Left lobe of liver (tissue), 2 donors: ENCODE data around the gene ZNF154. TPM values are rescaled to one million over a fixed set of nuclear protein-coding genes. Genes with fewer than 3 reads are reported as not detected.
A peak's percentile ranks its signal among the peaks of the same experiment; 100 is the strongest.
"Not testable (repeated sequence)": the region's sequence is repeated elsewhere in the genome, so short reads cannot be mapped to it uniquely, and the experiment has no call there.

ENCODE experiments used
- ATAC-seq: fragments of 200-7000 bp; cut with Tn5 transposase; one replicate; pipeline ENCODE4 v1.9.1; 2020; ENCODE audit warnings: mild to moderate bottlenecking, moderate library complexity
- DNase-seq: peaks from one replicate; pipeline ENCODE4 v3.0.0-alpha.2; 2020; ENCODE audit warnings: low spot score
- total RNA-seq: library from RNA; stranded (reverse); gene quantifications from one replicate; pipeline ENCODE4 v1.2.1, GENCODE V29; 2021
- donor health status: DM: no; HTN: no; CAD: no; lungs with moderate emphysema.
- donor health status: DM: no; HTN: yes; CAD: no.

ZNF154 gene
- 0.96 TPM for total RNA-seq

DNA sequence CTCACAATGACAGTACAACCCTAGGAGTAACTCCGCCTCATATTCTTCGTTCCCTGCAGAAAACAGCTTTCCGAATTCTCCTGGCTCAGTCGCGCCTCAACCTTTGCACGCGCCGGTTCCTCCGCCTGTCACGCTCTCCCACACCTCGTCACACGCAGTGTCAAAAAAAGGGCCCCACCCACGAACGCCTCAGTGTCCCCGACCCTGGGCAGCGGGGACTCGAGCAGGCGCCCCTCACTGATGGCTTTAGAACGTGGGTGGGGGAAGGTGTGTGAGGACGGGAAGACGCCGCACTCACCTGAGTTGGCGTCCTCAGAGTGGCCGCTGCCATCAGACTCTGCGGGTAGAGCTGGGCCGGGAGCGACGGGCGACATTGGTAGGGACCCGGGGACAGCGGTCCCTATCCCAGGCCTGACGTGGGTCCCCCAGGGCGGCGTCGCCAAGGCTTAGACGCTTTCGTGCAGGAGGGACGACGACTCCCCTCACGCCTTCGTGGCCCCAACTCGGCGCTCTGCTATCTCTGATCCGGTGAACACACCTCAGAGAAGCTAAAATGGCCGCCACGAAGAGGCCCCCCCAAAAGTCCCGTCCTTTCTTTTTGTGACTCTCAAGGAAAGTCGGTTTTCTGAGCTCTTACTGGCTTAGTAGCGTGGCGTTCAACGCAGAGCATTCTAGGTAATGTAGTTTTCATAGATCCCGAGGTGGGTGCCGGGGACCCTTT lies at the start of gene ZNF154:
Gene ZNF154, minus strand, starts transcription at position 564 of the 721 bp plus-strand sequence. Its CDS starts 233 bp downstream, at position 331.
- peak; percentile 40 for DNase-seq
- peak; percentile 68 for ATAC-seq

DNA sequence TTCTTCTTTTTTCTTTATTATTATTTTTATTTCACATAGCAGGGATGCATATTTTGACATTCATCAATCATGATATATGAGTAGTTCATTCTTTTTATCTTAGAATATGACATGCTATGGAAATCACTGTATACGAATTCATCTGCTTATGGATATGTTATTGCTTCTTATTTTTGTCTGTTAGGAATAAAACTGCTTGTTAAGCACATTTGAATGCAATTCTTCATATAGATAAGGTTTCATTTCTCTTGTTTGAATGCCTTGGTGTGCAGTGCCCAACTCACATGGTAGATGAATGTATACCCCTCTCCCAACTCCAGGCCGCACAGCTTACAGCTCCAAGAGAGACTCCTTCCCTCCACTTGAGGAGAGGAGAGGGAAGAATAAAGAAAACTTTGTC lies 48.9 kb upstream of the ZNF154 start:
- ATAC-seq (no peak), DNase-seq (no peak)

DNA sequence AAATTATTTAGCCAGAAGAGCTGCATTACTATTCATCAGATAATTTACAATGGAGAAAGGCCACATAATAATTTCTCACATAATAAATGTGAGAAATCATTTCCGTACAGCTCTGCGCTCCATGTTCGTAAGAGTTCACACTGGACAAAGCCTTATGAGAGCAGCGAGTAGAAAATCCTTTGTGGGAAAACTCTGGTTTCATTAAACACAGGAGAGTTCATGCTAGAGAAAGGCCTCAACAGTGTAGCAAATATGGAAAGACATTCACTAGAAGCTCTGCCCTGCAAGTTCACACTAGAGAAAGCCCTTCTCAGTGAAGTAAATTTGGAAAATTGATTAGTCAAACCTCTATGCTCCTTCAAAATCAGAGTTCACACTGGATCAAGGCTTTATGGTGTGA lies 46.0 kb upstream of the ZNF154 start:
- ATAC-seq (no peak), DNase-seq (no peak)

DNA sequence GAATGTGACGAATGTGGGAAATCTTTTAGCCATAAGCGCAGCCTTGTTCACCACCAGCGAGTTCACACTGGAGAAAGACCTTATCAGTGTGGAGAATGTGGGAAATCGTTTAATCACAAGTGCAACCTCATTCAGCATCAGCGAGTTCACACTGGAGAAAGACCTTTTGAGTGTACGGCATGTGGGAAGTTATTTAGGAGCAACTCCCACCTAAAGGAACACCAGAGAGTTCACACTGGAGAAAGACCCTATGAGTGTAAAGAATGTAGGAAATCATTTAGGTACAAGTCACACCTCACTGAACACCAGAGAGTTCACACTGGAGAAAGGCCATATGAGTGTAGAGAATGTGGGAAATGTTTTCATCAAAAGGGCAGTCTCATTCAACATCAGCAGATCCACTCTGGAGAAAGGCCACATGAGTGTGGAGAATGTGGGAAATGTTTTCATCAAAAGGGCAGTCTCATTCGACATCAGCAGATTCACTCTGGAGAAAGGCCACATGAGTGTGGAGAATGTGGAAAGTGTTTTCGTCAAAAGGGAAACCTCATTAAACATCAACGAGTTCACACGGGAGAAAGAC lies 45.2 kb upstream of the ZNF154 start:
- no peak for ATAC-seq
- no peak for DNase-seq

DNA sequence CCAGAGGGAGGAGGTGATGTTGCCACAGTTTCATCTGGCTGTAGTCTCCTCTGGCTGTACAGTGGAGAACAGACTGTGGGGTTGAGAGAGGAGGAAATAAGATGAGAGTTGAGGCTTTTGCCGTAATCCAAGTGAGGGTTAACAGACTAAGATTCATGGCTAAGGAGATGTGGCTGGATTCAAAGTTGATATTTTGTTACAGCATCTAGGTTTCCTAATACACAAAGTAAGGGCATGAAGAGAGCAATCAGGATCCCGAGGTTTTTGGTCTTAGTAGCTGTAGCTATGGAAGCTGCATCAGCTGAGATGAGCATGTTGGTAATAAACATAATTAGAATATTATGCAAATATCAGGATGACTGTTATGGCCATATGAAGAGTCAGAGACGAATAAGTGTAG lies 39.0 kb upstream of the ZNF154 start:
- no peak for ATAC-seq
- no peak for DNase-seq

DNA sequence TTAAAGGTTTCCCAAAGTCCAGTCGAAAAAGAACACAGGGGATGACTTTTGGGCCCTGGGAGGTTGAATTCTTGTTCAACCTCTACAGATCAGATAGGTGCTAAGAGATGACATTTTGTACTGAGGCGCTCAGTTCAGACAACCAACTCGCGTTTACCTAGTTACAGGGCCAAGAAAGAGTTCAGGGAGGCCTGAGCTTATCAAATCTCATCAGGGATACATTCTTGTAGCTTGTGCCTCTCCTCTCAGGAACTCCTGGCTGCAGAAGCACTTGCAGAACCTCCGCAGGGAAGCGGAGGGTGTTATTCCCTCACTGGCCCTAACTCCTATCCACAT lies 38.4 kb upstream of the ZNF154 start:
- ATAC-seq (no peak), DNase-seq (no peak)

DNA sequence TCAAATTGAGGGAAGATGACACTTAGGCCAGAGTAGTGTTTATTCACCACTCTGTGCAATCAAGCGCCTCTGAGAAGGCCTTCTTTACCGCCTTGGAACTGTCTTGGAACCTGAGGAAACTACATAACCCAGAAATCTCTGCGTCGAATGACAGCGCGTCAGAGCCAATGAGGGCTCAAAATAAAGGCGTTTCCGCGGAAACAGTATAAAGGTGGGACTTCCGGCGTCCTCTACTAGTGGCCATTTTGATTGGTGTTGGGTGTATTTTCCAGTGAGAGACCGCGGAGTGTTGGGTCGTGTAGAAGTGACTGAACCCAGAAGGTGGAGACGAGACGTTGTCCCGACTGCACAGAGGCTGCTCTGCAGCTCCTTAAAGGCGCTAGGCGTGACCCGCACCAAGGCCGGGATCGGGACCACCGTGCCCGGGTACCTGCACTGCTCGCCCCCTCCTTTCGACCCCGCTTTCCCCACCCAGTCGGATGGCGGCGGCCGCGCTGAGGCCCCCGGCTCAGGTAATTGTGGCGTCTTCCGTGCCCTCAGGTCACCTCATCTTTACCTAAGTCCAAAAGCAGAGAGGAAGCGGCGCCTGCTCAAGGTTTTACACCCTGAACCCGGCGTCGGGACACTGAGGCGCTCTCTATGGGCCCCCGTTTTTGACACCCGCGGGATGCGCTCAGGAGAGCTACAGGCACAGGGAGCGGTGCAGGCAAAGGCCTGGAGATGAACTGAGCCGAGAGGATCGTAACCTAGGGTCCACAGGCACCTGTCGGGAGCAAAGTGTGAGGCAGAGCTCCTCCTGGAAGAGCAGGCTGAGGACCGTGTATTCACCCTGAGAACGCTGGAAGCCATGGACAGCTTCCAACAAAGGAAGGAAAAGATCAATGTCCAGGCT lies 37.8 kb upstream of the ZNF154 start, which contains the start of gene ZNF776:
Gene ZNF776, plus strand, starts transcription at position 236 of the 892 bp plus-strand sequence. Its CDS starts 244 bp downstream, at position 480.
- DNase-seq: peak; percentile 85
- peak; percentile 97 for ATAC-seq

DNA sequence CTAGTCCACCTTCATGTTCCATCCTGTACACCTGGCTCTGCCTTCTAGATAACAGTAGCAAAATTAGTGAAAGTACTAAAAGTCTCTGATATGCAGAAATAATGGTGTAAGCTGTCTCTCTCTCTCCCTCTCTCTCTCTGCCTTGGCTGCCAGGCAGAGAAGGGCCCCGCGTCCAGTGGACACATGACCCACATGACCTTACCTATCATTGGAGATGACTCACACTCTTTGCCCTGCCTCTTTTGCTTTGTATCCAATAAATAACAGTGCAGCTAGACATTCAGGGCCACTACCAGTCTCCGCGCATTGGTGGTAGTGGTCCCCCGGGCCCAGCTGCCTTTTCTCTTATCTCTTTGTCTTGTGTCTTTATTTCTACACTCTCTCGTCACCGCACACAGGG lies 29.8 kb upstream of the ZNF154 start:
- ATAC-seq, DNase-seq: not testable (repeated sequence)

DNA sequence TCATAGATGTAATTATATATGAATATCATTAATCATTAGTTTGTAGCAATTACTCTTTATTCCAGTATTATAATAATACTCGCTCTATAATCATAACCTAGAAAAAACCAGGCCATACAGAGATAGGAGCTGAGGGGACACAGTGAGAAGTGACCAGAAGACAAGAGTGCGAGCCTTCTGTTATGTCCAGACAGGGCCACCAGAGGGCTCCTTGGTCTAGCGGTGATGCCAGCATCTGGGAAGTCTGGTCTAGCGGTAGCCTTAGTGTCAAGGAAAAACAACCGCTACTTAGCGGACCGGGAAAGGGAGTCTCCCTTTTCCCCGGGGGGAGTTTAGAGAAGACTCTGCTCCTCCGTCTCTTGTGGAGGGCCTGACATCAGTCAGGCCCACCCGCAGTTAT lies 29.3 kb upstream of the ZNF154 start:
- DNase-seq (peak; percentile 66), ATAC-seq (peak; percentile 88)

DNA sequence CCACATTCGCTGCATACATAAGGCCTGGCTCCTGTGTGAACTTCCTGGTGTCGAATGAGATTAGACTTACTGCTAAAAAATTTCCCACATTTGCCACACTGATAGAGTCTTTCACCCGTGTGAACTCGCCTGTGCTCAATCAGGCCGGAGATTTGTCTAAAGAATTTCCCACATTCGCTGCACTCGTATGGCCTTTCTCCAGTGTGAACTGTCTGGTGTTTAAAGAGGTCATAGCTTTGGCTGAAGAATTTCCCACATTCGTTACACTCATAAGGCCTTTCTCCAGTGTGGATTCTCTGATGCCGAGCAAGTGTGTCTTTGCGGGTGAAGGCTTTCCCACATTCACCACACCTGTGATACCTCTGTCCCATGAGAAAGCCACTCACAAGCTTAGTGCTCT lies 11.9 kb upstream of the ZNF154 start:
- ATAC-seq (no peak), DNase-seq (peak; percentile 7)

DNA sequence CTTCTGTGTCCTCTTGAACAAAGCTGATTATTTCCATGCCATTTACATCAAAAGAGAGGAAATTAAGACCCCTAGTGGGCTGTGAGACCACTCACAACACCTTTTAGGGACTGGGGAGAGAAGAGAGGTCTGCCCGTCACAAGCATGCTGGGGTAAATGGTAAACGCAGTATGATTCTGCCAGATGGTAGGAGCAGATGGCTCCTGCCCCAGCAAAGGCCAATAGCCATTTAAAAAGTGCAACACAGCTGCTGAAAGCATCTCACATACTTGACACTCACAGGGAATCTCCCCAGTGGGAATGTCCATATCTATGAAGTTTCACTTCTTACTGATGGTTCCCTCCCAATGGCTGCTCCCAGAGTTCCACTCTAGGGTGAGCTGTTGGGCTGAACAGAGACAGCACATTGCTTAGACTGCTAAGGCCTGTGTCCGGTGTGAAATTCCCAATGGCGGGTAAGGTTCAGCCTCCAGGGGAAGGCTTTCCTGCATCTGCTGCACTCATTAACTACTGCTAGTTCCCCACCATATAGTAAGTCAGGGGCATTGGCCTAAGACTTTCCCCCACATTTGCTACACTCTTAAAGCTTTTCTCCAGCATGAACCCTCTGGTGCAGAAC lies 11.0 kb upstream of the ZNF154 start:
- ATAC-seq (no peak), DNase-seq (peak; percentile 5)

DNA sequence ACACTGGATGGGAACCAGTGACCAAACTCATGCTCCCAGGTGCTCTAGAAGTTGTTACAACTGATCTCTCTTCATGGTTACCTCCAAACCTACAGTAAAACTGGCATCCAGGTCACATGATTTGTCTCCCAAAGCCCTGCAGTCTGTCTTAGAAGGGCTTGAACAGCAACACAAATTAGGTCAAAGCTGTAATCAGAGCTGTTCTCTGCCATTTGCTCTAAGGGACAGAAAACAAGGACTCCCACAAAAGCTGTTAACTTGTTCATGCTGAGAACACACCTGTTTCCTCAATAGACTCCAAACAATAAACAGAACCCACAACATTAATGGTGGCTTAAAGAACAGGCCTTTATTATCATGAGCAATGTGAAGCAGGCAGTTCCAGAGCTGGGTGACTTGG lies 10.4 kb upstream of the ZNF154 start:
- ATAC-seq (no peak), DNase-seq (no peak)

DNA sequence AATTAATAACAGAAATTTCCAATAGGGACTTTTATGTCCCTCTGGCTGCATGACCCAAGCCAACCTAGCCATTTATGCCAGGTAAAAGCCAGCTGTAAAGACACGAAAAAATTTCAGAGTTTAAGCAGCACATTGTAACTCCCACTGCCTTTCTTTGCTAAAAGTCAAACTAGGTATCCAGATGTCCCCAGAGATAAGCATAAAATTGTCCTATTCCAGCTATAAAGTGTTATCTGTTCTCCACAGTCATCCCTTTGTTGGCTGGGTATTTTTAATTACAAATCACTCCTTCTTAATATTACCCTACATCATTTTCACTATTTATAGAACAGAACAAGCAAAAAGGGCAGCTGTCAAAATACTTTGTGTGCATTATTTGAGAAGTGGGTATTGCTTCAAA lies 3.2 kb upstream of the ZNF154 start:
- ATAC-seq: no peak
- no peak for DNase-seq

DNA sequence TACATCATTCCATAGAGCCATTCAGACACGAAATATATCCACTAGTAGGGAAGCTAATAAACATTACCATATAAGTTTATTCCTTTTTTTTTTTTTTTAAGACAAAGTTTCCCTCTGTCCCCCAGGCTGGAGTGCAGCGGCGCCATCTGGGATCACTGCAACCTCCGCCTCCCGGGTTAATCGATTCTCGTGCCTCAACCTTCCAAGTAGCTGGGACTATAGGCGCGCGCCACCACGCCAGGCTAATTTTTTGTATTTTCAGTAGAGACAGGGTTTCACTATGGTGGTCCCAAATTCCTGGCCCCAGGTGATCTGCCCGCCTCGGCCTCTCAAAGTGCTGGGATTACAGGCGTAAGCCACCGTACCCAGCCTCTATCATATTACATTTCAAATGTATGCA lies 612 bp upstream of the ZNF154 start:
- DNase-seq: peak; percentile 11
- no peak for ATAC-seq

DNA sequence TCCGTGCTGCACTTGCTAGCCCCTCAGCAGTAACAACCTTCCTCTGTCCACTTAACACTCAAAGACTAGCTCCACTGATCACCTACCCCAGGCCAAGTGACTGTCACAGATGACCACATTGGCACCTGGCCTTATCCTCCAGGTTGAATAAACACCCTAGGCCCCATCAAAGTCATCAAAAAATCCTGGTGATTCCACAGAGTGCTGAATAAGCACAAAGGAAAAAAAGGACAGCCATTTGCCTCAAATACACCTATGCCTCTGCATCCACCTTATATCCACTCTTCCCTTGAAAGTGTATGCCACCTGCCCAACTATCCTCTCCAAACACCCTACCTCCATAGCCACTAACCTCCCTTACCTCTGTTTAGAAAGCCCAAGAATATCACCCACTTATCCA lies 2.7 kb downstream of the ZNF154 start:
- no peak for DNase-seq
- no peak for ATAC-seq

DNA sequence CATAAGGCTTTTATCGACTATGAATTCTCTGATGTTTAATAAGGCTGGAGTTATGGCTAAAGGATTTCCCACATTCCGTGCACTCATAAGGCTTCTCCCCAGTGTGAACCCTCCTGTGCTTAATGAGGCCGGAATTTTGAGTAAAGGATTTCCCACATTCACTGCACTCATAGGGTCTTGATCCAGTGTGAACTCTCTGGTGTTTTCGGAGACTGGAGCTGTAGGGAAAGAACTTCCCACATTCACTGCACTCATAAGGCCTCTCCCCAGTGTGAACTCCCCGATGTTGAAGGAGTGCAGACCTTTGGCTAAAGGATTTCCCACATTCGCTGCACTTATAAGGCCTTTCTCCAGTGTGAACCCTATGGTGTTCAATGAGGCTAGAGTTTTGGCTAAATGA lies 7.4 kb downstream of the ZNF154 start:
- DNase-seq (no peak), ATAC-seq (no peak)

DNA sequence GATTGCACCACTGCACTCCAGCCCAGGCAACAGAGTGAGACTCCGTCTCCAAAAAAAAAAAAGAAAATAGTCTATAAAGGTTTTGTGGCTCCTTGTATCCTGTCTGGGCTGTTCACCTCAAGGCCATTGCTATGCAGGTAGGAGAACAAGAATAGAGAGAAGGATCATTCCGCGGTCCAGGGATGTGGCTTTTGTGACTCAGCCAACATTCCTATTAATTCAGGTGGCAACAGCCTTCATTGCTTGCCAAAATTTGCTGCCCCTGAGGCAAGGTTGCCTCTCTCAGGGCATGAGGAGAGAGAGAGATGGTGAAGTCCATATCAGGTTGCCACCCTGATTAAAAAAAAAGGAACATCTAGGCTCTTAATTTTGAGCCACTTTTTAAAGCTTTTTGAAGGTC lies 19.3 kb downstream of the ZNF154 start:
- no peak for DNase-seq
- no peak for ATAC-seq

DNA sequence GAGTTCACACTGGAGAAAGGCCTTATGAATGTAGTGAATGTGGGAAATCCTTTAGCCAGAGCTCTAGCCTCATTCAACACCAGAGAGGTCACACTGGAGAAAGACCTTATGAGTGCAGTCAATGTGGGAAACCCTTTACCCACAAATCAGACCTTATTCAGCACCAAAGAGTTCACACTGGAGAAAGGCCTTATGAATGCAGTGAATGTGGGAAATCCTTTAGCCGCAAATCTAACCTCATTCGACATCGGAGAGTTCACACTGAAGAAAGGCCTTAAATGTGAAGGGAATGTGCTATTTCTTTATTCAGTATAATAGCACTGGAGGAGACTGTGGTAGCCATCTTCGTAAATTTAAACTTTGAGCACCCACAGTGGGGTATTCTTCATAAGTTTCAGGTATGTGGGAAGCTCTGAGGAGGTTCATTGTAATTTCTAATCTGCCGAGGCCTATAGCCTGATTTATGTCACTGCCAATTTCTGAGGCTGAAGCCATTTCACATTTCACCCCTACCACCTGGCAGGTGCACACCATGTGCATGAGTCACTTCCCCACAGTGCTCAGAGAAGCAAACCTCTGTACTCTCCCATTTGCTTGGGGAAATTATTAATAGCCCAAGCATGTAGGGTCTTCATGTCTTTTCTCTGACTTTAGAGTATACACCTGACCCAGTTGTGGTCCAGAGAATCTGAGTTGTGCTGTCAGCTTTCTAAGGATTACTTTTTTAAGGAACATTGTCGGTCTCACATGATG lies 20.8 kb downstream of the ZNF154 start:
- DNase-seq (no peak), ATAC-seq (no peak)

DNA sequence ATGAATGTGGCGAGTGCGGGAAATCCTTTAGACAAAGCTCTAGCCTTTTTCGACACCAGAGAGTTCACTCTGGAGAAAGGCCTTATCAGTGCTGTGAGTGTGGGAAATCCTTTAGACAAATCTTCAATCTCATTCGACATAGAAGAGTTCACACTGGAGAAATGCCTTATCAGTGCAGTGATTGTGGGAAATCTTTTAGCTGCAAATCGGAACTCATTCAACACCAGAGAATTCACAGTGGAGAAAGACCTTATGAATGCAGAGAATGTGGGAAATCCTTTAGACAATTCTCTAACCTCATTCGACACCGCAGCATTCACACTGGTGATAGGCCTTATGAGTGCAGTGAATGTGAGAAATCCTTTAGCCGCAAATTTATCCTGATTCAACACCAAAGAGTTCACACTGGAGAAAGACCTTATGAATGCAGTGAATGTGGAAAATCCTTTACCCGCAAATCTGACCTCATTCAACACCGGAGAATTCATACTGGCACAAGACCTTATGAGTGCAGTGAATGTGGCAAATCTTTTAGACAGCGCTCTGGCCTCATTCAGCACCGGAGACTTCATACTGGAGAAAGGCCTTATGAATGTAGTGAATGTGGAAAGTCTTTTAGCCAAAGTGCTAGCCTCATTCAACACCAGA lies 21.5 kb downstream of the ZNF154 start:
- ATAC-seq (no peak), DNase-seq (no peak)

DNA sequence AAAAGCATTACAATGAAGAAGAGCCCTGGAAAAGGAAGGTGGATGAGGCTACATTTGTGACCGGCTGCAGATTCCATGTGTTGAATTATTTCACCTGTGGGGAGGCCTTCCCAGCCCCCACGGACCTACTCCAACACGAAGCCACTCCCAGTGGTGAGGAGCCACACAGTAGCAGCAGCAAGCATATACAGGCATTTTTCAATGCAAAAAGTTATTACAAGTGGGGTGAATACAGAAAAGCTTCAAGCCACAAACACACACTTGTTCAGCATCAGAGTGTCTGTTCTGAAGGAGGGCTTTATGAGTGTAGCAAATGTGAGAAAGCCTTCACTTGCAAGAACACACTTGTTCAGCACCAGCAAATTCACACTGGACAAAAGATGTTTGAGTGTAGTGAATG lies 22.3 kb downstream of the ZNF154 start:
- ATAC-seq (no peak), DNase-seq (no peak)
